ENCODE measurements around the gene STH.

Gene STH

DNA sequence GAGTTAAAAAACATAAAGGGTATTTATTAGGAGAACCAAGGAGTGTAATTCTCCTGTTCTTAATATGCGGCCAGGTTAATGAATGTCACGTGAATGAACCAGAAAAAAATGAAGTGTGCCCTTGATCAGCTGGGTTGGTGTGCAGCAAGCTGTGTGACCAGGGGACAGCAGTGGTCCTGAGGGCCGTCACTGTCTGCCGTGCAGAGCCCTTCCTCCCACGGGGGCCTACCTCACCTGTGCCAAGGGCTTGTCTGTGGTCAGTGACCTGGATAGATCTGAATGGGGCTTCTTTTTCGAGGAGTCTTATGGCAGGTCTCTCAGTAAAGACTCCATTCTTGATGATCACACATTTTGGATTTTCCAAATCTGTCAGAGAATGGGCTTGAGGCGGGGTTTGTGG lies 17.7 kb upstream of the STH start:
- H3K4me3 ChIP-seq (ENCODE audit: control insufficient read depth, low read depth, low read length), result no peak overlapping the region
- TF ChIP-seq, protein P1, sequence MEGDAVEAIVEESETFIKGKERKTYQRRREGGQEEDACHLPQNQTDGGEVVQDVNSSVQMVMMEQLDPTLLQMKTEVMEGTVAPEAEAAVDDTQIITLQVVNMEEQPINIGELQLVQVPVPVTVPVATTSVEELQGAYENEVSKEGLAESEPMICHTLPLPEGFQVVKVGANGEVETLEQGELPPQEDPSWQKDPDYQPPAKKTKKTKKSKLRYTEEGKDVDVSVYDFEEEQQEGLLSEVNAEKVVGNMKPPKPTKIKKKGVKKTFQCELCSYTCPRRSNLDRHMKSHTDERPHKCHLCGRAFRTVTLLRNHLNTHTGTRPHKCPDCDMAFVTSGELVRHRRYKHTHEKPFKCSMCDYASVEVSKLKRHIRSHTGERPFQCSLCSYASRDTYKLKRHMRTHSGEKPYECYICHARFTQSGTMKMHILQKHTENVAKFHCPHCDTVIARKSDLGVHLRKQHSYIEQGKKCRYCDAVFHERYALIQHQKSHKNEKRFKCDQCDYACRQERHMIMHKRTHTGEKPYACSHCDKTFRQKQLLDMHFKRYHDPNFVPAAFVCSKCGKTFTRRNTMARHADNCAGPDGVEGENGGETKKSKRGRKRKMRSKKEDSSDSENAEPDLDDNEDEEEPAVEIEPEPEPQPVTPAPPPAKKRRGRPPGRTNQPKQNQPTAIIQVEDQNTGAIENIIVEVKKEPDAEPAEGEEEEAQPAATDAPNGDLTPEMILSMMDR (IDR thresholded peaks at IDR 0.05; ENCODE audit: control insufficient read depth, insufficient read depth, low read depth, low read length, missing control alignments), result no peak
- DNase-seq (ENCODE audit: low read depth), result no peak

DNA sequence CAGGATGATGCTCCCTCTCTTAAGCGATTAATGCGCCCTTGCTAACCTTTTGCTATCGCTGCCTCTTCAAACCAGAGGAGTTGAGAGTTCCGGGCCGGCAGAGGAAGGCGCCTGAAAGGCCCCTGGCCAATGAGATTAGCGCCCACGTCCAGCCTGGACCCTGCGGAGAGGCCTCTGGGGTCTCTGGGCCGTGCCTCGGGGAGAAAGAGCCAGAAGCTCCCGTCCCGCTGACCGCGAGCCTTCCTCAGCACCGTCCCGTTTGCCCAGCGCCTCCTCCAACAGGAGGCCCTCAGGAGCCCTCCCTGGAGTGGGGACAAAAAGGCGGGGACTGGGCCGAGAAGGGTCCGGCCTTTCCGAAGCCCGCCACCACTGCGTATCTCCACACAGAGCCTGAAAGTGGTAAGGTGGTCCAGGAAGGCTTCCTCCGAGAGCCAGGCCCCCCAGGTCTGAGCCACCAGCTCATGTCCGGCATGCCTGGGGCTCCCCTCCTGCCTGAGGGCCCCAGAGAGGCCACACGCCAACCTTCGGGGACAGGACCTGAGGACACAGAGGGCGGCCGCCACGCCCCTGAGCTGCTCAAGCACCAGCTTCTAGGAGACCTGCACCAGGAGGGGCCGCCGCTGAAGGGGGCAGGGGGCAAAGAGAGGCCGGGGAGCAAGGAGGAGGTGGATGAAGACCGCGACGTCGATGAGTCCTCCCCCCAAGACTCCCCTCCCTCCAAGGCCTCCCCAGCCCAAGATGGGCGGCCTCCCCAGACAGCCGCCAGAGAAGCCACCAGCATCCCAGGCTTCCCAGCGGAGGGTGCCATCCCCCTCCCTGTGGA lies 16.0 kb upstream of the STH start:
- no peak for DNase-seq (ENCODE audit: low read depth)
- TF ChIP-seq, protein P1 (IDR thresholded peaks at IDR 0.05; ENCODE audit: control insufficient read depth, insufficient read depth, low read depth, low read length, missing control alignments), result no peak
- no peak overlapping the region for H3K4me3 ChIP-seq (ENCODE audit: control insufficient read depth, low read depth, low read length)

DNA sequence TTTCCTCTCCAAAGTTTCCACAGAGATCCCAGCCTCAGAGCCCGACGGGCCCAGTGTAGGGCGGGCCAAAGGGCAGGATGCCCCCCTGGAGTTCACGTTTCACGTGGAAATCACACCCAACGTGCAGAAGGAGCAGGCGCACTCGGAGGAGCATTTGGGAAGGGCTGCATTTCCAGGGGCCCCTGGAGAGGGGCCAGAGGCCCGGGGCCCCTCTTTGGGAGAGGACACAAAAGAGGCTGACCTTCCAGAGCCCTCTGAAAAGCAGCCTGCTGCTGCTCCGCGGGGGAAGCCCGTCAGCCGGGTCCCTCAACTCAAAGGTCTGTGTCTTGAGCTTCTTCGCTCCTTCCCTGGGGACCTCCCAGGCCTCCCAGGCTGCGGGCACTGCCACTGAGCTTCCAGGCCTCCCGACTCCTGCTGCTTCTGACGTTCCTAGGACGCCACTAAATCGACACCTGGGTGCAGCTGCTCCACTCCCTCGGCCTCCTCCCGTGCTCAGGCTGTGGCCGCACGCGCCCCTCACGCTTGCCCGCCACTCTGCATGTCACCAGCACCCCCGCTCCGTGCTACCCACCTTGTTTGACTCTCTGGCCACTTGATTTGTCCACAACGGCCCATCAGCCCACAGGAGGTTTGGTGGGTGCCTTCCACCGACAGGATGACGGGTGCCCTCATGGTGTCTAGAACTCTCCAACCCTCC lies 15.3 kb upstream of the STH start:
- H3K4me3 ChIP-seq (ENCODE audit: control insufficient read depth, low read depth, low read length), result no peak overlapping the region
- no peak for DNase-seq (ENCODE audit: low read depth)
- TF ChIP-seq, protein P1 (IDR thresholded peaks at IDR 0.05; ENCODE audit: control insufficient read depth, insufficient read depth, low read depth, low read length, missing control alignments), result no peak

DNA sequence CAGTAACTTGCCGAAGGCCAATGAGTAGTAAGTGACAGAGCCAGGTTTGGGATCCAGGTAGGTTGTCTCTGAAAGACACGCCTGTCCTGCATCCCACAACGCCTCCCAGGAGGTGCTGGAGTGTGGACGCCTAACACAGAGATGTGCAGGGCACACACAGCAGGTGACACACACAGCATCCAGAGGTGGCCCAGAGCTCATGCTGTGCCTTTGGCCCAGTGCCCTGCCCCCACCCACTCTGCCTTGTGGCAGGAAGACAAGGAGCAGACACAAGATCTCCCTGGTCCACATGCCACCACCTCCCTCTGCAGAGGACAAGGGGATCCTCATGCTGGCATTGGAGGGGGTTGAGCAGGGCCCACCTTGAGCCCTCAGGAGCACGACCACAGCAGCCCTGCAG lies 14.7 kb upstream of the STH start:
- no peak overlapping the region for H3K4me3 ChIP-seq (ENCODE audit: control insufficient read depth, low read depth, low read length)
- TF ChIP-seq, protein P1 (IDR thresholded peaks at IDR 0.05; ENCODE audit: control insufficient read depth, insufficient read depth, low read depth, low read length, missing control alignments), result no peak
- no peak for DNase-seq (ENCODE audit: low read depth)

DNA sequence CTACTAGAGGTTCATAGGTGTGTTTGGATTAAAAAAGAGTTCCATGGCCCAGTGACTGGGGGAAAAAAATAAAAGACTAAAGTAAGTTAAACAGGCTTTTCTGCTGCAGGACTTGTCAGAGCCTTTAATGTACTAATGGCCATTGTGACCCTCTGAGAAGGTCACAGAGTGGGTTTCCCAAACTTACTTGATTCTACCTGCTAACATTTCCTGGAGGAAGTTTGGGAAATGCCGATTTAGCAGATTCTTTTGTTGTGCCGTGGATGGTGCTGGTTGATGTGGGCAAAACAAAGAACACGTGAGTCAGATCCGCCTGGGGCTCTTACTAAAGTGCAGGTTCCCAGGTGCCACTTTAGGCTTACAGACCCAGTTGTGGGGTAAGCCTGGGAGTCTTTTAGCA lies 13.6 kb upstream of the STH start:
- DNase-seq (ENCODE audit: low read depth), result no peak
- no peak overlapping the region for H3K4me3 ChIP-seq (ENCODE audit: control insufficient read depth, low read depth, low read length)
- TF ChIP-seq, protein P1 (IDR thresholded peaks at IDR 0.05; ENCODE audit: control insufficient read depth, insufficient read depth, low read depth, low read length, missing control alignments), result no peak

DNA sequence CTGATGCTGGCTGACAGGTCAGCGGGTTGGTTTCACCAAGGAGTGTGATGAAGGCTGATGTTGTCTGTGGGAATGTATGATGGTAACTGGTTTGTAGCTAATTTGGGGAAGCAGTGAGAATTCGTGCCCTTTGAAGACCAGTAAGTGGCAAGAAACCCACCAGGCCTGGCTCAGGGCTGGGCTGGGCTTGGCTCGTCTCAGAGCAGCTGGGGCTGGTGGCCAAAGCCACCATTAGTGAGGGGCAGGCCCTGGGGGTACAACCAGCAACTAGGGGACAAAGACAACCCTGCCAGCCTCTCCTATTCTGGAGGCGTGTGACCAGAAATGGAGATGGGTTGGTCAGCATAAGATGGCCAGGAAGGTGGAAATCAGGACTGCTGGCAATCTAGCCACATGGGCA lies 13.0 kb upstream of the STH start:
- no peak for DNase-seq (ENCODE audit: low read depth)
- no peak overlapping the region for H3K4me3 ChIP-seq (ENCODE audit: control insufficient read depth, low read depth, low read length)
- TF ChIP-seq, protein P1 (IDR thresholded peaks at IDR 0.05; ENCODE audit: control insufficient read depth, insufficient read depth, low read depth, low read length, missing control alignments), result no peak
